GM21423 (cell line): Measurements from ENCODE around the gene LRP1B.

ENCODE experiments used
- ATAC-seq: cut with Tn5 transposase; IDR thresholded peaks from one replicate; pipeline ENCODE4 v1.9.1; 2021; ENCODE audit warnings: mild to moderate bottlenecking, moderate library complexity; ENCODE audit not compliant: unreplicated experiment

Gene LRP1B

GRCh38 chr2:141492816-141493215 is 638.0 kb downstream of the LRP1B start:
- no peak for ATAC-seq

- ATAC-seq: no peak
These were observed 639.9 kb downstream of the LRP1B start for GRCh38 chr2:141490886-141491285.

- ATAC-seq: no peak
These were observed 648.1 kb downstream of the LRP1B start for GRCh38 chr2:141482697-141483096.

GRCh38 chr2:141475801-141476200 is 655.0 kb downstream of the LRP1B start:
- ATAC-seq: no peak

GRCh38 chr2:141468761-141469160 is 662.1 kb downstream of the LRP1B start:
- no peak for ATAC-seq

DNA sequence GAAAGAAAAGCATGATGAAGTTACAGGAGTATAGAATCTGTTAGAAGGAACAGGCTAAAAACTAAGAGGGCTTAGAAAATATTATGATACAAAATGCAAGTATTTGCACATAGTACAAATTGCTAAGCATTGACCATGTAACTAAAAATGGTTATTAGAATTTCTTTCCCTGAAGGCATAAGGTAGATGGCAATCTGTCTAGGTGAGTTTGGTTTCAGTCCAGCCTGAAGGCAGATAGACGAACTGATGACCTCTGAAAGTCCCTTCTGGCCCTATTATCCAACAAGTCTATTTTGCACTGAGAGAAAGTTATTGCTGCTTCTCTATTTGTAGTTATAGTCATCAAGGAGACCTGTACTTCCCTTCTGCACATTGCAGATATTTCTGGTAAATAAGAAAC is 663.5 kb downstream of the LRP1B start:
- no peak for ATAC-seq

DNA sequence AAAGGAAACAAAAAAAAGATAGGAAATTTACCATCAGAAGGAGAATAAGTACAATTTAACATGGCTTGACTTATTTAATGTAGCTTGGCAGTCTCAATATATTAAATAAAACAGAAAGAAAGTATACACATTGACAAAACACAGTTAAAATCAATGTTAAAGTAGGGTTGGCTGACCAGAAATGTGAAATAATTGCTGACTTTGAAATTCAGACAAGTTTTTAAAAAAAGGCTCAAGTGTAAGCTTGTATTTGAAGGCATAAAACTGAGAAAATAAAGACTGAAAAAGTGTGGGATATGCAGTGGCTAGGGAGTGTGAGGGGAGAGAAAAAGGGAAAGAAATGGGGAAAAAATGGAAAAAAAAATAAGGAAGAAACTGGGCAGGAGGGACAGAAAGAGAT is 665.8 kb downstream of the LRP1B start:
- no peak for ATAC-seq

DNA sequence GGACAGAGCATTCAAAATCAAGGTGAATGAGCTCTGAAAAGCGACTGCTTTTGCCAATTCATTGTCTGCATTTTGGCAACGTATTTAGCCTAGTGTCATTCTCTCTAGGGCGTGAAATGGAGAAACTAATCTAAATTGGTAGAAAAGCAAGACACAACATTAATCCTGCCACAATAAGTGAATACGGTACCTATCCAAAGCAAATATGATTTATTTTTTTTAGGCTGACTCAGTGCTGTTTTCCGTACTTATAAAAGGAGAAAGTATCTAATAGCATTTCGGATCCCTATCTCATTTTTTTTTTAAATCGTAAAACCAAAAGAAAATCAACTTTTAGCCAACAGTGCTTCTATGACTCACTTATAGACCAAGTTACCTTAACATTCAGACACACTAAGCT is 672.5 kb downstream of the LRP1B start:
- no peak for ATAC-seq

DNA sequence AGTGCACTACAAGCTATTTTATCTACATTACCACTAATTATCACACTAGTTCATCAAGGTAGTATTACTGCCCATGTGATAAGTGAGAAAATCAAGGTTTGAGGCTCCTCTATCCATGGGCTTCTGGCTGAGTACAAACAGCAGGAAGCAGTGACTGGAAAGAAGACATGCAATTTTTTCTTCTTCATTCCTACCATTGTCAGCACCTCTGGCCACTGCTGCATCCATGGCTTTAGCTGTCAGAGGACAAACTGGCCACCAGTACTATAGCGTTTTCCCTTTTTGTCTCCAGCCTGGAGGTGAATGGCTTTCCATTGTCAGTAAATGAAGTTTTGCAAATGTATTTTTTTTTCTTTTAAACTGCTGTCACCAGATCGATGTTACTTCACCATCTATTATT is 674.9 kb downstream of the LRP1B start:
- no peak for ATAC-seq

DNA sequence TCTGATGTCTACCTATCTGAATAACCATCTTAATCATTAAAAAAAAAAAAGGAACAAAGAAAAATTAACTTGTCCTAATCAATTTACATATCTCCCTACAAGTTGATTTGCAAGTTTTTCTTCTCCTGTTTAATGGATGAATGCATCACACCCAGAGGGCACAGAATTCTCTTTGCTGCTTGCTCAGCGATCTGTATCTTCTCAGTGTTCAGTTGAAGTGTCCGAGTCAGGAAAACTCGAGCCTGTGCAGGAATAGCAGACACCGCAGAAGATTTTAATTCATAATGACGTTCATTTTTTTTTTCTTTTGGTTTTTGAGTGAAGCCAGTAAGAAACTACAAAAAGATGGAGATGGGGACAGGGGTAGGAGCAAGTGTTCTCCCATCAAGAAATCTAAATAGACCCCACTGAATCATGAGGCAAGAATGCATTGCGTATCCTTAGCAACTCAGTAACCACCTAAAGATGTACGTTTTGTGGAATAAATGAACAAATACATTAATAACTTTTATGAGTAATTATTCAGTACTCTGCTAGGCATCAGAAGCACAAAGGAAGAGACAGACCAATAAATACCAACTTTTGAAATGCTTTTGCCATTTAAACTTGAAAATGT is 675.5 kb downstream of the LRP1B start:
- no peak for ATAC-seq

DNA sequence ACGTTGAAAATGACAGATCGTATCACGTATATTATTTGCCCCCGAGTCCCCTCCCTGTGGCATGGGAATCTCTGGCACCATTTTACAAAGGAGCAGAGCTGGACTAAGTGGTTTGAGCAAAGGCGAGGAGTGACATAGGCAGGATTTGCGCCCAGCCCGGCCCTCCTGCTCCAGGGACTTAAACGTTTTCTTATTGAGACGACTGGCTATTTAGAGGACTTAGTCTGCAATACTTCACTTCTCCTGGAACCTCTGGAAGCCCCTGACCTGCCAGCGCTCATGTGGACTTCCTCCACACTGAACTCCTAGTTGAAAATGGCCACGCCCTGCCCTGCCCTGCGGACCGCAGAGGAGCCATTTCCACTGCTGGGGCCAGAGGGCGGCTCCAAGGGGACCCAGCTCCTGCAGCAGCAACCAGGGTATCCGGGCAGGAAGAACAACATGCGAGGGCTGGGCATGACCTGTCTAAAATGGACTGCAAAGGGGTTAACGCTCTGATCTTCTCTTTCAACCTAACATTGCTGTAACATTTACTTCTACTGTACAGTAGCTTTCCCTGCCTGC is 690.7 kb downstream of the LRP1B start:
- ATAC-seq: no peak

DNA sequence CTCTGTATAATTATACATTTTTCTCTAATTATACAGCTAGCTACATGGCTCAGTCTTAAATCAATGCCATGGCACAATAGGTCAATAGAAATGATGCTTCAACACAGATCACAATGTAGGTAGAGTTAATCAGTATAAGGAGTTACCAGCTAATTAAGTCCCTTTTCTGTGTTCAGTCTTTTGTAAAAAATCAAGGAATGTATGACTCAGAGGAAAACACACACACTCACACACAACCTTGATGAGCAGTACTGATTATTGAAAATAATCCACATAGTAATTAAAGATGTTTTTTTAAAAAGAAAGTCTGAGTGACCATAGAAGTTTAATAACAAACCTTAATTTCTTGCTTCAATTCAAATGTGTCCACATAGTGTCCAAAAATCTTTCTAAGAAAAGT is 691.3 kb downstream of the LRP1B start:
- ATAC-seq: no peak

DNA sequence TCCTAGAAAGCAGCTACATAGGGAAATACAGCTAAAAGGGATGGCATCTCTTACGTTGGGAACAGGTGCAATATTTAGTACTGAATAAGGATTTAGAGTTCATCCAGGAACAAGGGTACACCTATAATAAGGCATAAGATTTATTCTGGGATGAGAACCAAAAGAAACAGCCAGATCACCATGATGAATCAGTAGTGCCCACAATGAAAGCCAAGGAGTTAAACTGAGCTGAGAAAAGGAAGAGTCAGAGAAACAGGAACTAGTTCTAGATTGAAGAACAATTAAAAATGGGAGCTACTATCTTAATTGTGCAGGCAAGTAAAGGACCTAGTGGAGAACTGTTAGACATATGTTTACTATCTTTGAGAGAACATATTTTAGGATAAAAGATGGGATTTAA is 692.3 kb downstream of the LRP1B start:
- ATAC-seq: no peak

GRCh38 chr2:141437521-141437920 is 693.3 kb downstream of the LRP1B start:
- no peak for ATAC-seq

GRCh38 chr2:141423124-141423523 is 707.7 kb downstream of the LRP1B start:
- no peak for ATAC-seq

- no peak for ATAC-seq
These were observed 713.5 kb downstream of the LRP1B start for GRCh38 chr2:141417246-141417797.

- ATAC-seq: no peak
These were observed 719.4 kb downstream of the LRP1B start for GRCh38 chr2:141411419-141411818.

- no peak for ATAC-seq
These were observed 731.5 kb downstream of the LRP1B start for GRCh38 chr2:141399270-141399669.

DNA sequence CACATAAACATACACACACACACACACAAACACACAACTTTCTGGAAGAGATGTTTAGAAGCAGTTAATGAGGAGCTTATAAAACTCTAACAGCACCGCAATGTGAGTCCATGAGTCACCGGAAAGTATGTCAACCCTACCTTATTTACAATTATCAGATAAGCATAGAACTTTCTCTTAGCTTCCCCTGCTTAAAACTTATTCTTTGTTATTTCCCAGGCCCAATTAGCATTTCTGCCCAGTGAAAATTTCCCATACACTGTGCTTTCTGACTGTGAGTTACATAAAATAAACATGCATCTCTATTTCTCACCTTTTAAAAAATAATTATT is 737.6 kb downstream of the LRP1B start:
- ATAC-seq: no peak

DNA sequence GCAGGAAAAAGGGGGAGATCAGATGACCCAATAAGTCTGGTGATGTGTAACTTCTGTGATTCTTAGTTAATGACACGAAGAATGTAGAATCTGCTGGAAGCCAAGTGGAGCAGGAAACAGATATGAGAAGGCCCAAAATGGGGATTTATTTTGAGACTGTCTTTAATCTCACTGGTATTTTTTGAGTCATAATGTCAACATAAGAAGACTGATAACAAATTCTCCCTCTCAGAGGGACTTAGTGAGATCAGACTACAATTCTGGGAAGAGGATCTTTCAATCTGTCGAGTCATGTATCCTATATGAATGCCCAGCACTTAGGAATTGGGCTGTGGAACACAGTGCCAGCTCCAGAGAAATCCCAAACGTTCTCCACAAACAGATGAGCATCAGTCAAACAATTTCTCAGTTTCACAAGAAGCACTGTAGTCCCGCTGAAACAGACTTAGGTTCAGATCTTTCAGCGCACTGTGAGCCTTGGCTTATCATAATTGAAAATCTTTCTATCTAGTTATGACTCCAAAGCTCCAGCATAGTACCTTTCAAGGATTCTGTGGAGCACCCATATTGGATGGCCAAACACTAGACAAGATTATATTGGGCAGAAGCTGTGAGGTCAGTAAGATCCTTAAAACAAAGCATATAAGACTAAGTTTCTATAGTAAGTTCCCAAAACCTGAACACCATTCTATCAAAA is 738.2 kb downstream of the LRP1B start:
- no peak for ATAC-seq

DNA sequence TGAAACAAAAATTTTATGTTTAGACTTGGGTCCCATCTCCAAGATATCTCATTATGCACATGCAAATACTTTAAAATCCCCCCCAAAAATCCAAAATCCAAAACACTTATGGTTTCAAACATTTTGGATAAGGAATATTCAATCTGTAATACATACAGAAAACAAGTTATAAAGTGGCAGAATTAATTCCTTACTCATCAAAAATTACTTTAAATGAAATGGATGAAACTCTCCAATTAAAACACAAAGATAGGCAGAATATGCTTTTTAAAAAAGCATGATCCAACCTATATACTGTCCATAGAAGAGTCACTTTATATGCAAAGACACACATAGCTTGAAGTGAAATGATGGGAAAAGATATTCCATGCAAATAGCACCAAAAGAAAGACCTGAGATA is 744.6 kb downstream of the LRP1B start:
- ATAC-seq: no peak

- ATAC-seq: no peak
These were observed 746.1 kb downstream of the LRP1B start for GRCh38 chr2:141384676-141385075.
